Astrocyte of the spinal cord (primary cell): ENCODE results near the gene ARIH2.
A peak's percentile ranks its signal among the peaks of the same experiment; 100 is the strongest.

Experiments
- DNase-seq: peaks from one replicate; pipeline ENCODE4 v3.0.0; 2011; ENCODE audit warnings: low read depth, low spot score
- H3K4me3 ChIP-seq: 2 replicates; pipeline ENCODE4 v1.5.1; 2011; ENCODE audit warnings: low read depth, mild to moderate bottlenecking, low read length, moderate library complexity
- CTCF ChIP-seq: IDR thresholded peaks from 2 replicates; pipeline ENCODE4 v1.5.1; 2012; ENCODE audit warnings: low read depth, mild to moderate bottlenecking, low read length, inconsistent platforms
- in situ Hi-C: cut with HindIII; loops from 2 replicates; pipeline ENCODE4 v1.10.0; 2017; ENCODE audit warnings: low sequenced_read_pairs

Gene ARIH2

GRCh38 chr3:49021813-49022687 lies 103.4 kb downstream of the ARIH2 start, which contains the start of gene NDUFAF3:
NDUFAF3 (plus strand) TSS chr3:49022121; CDS start chr3:49022145, 24 bp downstream.
- H3K4me3 ChIP-seq: peak within 1 kb of the TSS; percentile 86
- in situ Hi-C loops: no loop called here
- TF ChIP-seq CTCF: peak; percentile 86
- peak; percentile 95 for DNase-seq

- H3K4me3 ChIP-seq: peak overlapping the region; percentile 86
- in situ Hi-C loops: no loop called here
- DNase-seq: no peak
- no peak for TF ChIP-seq CTCF
Observed at GRCh38 chr3:49022688-49023171, 104.1 kb downstream of the ARIH2 start.

- H3K4me3 ChIP-seq: no peak overlapping the region
- no peak for TF ChIP-seq CTCF
- in situ Hi-C loops: no loop called here
- DNase-seq: no peak
Observed at GRCh38 chr3:49023775-49024174, 105.1 kb downstream of the ARIH2 start.

- H3K4me3 ChIP-seq: no peak overlapping the region
- no peak for TF ChIP-seq CTCF
- in situ Hi-C loops: no loop called here
- DNase-seq: no peak
Observed at GRCh38 chr3:49024449-49024848, 105.8 kb downstream of the ARIH2 start.

- DNase-seq: no peak
- in situ Hi-C loops: no loop called here
- TF ChIP-seq CTCF: no peak
- H3K4me3 ChIP-seq: no peak overlapping the region
Observed at GRCh38 chr3:49025005-49025792, 106.6 kb downstream of the ARIH2 start.

GRCh38 chr3:49025793-49026520 lies 107.3 kb downstream of the ARIH2 start:
- no peak overlapping the region for H3K4me3 ChIP-seq
- no peak for DNase-seq
- in situ Hi-C loops: no loop called here
- TF ChIP-seq CTCF: no peak
